ENCODE measurements around the gene CHIC2.

GRCh38 chr4:54017974-54018373, 46.4 kb downstream of the CHIC2 start:
- TF ChIP-seq SP1 (CRISPR knock-in tag; conservative IDR thresholded peaks at IDR 0.05): no peak
- TF ChIP-seq, protein P1, sequence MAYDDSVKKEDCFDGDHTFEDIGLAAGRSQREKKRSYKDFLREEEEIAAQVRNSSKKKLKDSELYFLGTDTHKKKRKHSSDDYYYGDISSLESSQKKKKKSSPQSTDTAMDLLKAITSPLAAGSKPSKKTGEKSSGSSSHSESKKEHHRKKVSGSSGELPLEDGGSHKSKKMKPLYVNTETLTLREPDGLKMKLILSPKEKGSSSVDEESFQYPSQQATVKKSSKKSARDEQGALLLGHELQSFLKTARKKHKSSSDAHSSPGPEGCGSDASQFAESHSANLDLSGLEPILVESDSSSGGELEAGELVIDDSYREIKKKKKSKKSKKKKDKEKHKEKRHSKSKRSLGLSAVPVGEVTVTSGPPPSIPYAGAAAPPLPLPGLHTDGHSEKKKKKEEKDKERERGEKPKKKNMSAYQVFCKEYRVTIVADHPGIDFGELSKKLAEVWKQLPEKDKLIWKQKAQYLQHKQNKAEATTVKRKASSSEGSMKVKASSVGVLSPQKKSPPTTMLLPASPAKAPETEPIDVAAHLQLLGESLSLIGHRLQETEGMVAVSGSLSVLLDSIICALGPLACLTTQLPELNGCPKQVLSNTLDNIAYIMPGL (CRISPR knock-in tag; IDR thresholded peaks at IDR 0.05): no peak
- TF ChIP-seq, protein P2, sequence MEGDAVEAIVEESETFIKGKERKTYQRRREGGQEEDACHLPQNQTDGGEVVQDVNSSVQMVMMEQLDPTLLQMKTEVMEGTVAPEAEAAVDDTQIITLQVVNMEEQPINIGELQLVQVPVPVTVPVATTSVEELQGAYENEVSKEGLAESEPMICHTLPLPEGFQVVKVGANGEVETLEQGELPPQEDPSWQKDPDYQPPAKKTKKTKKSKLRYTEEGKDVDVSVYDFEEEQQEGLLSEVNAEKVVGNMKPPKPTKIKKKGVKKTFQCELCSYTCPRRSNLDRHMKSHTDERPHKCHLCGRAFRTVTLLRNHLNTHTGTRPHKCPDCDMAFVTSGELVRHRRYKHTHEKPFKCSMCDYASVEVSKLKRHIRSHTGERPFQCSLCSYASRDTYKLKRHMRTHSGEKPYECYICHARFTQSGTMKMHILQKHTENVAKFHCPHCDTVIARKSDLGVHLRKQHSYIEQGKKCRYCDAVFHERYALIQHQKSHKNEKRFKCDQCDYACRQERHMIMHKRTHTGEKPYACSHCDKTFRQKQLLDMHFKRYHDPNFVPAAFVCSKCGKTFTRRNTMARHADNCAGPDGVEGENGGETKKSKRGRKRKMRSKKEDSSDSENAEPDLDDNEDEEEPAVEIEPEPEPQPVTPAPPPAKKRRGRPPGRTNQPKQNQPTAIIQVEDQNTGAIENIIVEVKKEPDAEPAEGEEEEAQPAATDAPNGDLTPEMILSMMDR (IDR thresholded peaks at IDR 0.05): no peak
- no peak for TF ChIP-seq FOXP1 (CRISPR knock-in tag; IDR thresholded peaks at IDR 0.05; ENCODE audit: borderline replicate concordance)
- no peak for TF ChIP-seq ZNF219 (CRISPR knock-in tag; IDR thresholded peaks at IDR 0.05; ENCODE audit: borderline replicate concordance)
- TF ChIP-seq JUN (CRISPR knock-in tag; IDR thresholded peaks at IDR 0.05): no peak
- TF ChIP-seq USF1 (CRISPR knock-in tag; IDR thresholded peaks at IDR 0.05): no peak
- no peak for TF ChIP-seq PRDM15 (CRISPR knock-in tag; IDR thresholded peaks at IDR 0.05)
- no peak for TF ChIP-seq NR2C2 (CRISPR knock-in tag; IDR thresholded peaks at IDR 0.05)
- TF ChIP-seq TEAD4 (CRISPR knock-in tag; IDR thresholded peaks at IDR 0.05): no peak
- TF ChIP-seq, protein P3, sequence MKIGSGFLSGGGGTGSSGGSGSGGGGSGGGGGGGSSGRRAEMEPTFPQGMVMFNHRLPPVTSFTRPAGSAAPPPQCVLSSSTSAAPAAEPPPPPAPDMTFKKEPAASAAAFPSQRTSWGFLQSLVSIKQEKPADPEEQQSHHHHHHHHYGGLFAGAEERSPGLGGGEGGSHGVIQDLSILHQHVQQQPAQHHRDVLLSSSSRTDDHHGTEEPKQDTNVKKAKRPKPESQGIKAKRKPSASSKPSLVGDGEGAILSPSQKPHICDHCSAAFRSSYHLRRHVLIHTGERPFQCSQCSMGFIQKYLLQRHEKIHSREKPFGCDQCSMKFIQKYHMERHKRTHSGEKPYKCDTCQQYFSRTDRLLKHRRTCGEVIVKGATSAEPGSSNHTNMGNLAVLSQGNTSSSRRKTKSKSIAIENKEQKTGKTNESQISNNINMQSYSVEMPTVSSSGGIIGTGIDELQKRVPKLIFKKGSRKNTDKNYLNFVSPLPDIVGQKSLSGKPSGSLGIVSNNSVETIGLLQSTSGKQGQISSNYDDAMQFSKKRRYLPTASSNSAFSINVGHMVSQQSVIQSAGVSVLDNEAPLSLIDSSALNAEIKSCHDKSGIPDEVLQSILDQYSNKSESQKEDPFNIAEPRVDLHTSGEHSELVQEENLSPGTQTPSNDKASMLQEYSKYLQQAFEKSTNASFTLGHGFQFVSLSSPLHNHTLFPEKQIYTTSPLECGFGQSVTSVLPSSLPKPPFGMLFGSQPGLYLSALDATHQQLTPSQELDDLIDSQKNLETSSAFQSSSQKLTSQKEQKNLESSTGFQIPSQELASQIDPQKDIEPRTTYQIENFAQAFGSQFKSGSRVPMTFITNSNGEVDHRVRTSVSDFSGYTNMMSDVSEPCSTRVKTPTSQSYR (CRISPR knock-in tag; IDR thresholded peaks at IDR 0.05): no peak
- TF ChIP-seq ZNF671 (CRISPR knock-in tag; IDR thresholded peaks at IDR 0.05): no peak
- no peak for TF ChIP-seq NFYB (CRISPR knock-in tag; conservative IDR thresholded peaks at IDR 0.05; ENCODE audit: low read depth)
- TF ChIP-seq ETV6 (CRISPR knock-in tag; IDR thresholded peaks at IDR 0.05): no peak

Measured in WTC11 (cell line).